Cardiac ventricle fibroblast (primary cell): ENCODE results near the gene PYY. TPM values are rescaled to one million over a fixed set of nuclear protein-coding genes. Genes with fewer than 3 reads are reported as not detected.

ENCODE experiments used
- total RNA-seq: library from RNA; depleted of rRNA; stranded (reverse); fragments of >200 nt; gene quantifications from 2 replicates; pipeline ENCODE4 v1.2.3, GENCODE V29; 2015

The PYY gene
- not detected in 2 replicates for total RNA-seq

DNA sequence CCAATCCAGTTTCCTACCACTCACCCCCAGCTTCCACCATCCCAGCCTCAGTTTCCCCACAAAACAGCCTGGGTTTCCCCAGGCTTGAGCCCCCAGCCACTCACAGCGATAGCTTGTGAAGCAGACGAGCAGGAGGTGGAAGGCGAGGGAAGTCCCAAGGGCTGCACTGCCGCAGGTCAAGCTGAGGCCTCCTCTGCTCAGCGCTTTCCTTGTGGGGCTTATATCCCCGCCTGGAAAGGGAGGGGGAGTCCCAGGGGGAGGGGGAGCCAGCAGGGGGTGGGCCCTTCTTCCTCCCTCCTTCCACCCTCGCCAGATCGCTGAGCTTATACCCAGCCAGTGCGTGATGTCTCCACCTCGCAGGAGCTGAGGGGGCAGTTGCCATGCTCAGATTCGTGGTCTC is at the start of gene PYY:
Gene PYY (minus strand): TSS at position 195 of the 400 bp plus-strand sequence. CDS start 457 bp downstream, outside the sequence.

DNA sequence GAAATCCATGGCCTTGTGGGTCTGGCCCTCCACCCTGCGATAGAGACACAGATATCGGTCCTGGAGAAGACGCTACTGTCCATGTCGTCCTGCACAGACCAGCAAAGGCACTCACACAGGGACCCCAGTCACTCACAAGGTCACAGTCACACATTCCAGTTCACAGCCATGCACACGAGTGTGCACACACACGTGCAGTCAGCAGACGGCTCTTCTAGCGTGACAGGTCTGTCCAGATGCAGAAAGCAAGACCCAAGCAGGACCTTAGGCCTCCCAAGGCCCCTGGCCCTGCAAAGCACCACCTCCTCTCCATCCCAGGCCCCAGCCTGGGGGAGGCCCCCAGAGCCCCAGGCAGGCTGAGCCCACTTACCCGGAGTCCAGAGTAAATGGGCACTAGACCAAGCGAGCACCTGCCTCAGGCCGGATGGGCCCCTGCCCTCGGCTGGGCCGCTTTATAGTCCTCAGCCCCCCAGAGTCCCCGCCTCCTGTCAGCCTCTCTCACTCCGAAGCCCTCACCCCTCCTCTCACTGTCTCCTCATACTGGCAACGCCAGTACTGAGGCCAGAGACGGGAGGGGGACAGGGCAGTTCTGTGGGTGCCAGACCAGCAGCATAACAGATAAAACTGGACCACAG is 11.6 kb downstream of the PYY start, which contains the start of gene PPY:
Gene PPY (minus strand): TSS at position 426 of the 635 bp plus-strand sequence. CDS start 822 bp downstream, outside the sequence.

DNA sequence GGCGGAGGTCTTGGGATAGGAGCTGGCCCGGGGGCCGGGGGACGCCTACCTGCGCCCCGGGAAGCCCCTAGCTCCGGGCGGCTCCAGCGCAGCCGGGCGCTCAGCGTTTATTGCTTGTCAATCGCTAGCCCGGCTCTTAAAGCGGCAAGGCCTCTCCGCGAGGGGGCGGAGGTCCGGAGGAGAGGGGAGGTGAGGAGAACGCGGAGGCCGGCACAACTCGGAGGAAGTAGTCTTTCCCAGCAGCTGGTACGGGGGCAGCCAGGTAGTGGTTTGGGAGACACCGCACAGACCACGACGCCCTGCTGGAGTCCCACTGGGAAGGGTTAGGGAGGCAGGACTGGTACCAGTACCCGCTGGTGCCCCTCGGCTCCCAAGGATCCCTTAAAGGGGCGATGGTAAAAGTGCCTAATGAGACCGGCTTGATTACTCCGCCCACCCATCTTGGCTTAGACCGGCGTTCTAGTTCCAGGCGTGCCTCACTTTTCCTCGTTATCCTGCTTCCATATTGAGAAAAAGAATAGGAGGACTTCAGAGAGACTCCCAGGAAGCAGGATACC is 46.2 kb downstream of the PYY start, which contains the start of gene MPP2:
Gene MPP2 (minus strand): TSS at position 112 of the 557 bp plus-strand sequence. CDS start 3,076 bp downstream, outside the sequence.

Other genes with a start within 250 kb of the PYY start
- gene SOST, start 195.1 kb downstream of the PYY start, total RNA-seq: not detected in 2 replicates
- gene DUSP3, start 175.0 kb downstream of the PYY start, total RNA-seq: 19.4 and 23.5 TPM in 2 replicates
- 0.20 TPM in 1 of 2 replicates, not detected in the other for gene CFAP97D1, start 173.5 kb downstream of the PYY start, total RNA-seq
- gene MPP3, start 120.8 kb downstream of the PYY start, total RNA-seq: 3.4 and 3.6 TPM in 2 replicates
- 0.50 TPM in 1 of 2 replicates, not detected in the other for gene CD300LG, start 106.8 kb downstream of the PYY start, total RNA-seq
- 7.1 and 7.6 TPM in 2 replicates for gene MPP2, start 46.4 kb downstream of the PYY start, total RNA-seq
- not detected in 2 replicates for gene PPY, start 11.5 kb downstream of the PYY start, total RNA-seq
- 1.6 TPM in 2 replicates for gene NAGS, start 50.7 kb upstream of the PYY start, total RNA-seq
- gene TMEM101, start 61.0 kb upstream of the PYY start, total RNA-seq: 30.1 and 34.9 TPM in 2 replicates
- gene LSM12, start 112.7 kb upstream of the PYY start, total RNA-seq: 34.0 and 34.5 TPM in 2 replicates
- gene G6PC3, start 116.8 kb upstream of the PYY start, total RNA-seq: 45.3 and 55.5 TPM in 2 replicates
- gene HDAC5, start 169.7 kb upstream of the PYY start, total RNA-seq: 29.0 and 53.2 TPM in 2 replicates
- gene HROB, start 188.0 kb upstream of the PYY start, total RNA-seq: 0.50 and 0.98 TPM in 2 replicates
- gene ASB16, start 216.8 kb upstream of the PYY start, total RNA-seq: not detected in 2 replicates
- gene TMUB2, start 233.0 kb upstream of the PYY start, total RNA-seq: 15.9 and 16.7 TPM in 2 replicates
- gene ATXN7L3, start 245.9 kb upstream of the PYY start, total RNA-seq: 40.0 and 41.2 TPM in 2 replicates